K562 (cell line): ENCODE data around the gene ZNF77. TPM values are rescaled to one million over a fixed set of nuclear protein-coding genes. Genes with fewer than 3 reads are reported as not detected.

Source experiments
- DLX4 ChIP-seq: fragments of 250-450 bp; sonication (Bioruptor Pico); IDR thresholded peaks from 2 replicates; pipeline ENCODE4 v1.6.1; 2021; ENCODE audit warnings: mild to moderate bottlenecking
- KLF16 ChIP-seq: IDR thresholded peaks from 2 replicates; pipeline ENCODE4 v1.6.1; 2016; ENCODE audit warnings: antibody characterized with exemption
- REST ChIP-seq, 2 experiments: fragments of 450-650 bp; formaldehyde crosslinking in 1 of 2; IDR thresholded peaks; 2 replicates each; pipeline versions ENCODE4 v1.4.0 to v1.6.1; 2014 to 2020; ENCODE audit warnings: mild to moderate bottlenecking in 2 of 2, borderline replicate concordance in 1 of 2, low read depth in 1 of 2
- TRIM24 ChIP-seq, 2 experiments: fragments of 450-650 bp; IDR thresholded peaks; 2 replicates each; pipeline ENCODE4 v1.6.1; 2016
- ZNF318 ChIP-seq, 2 experiments: fragments of 450-650 bp; IDR thresholded peaks; 2 replicates each; pipeline ENCODE4 v1.6.1; 2016; ENCODE audit warnings: mild to moderate bottlenecking in 2 of 2, borderline replicate concordance in 1 of 2, low read depth in 1 of 2, moderate library complexity in 1 of 2
- ZNF518B ChIP-seq: fragments of 250-450 bp; sonication (Bioruptor Pico); IDR thresholded peaks from 2 replicates; pipeline ENCODE4 v1.5.0; 2021; ENCODE audit warnings: mild to moderate bottlenecking, moderate library complexity
- polyA plus RNA-seq, 8 experiments: library from polyadenylated mRNA; depleted of rRNA in 4 of 8; stranded (reverse) in 5 of 8; unstranded in 3 of 8; fragments of >200 nt; fragmentation: Nextera tagmentation in 2 of 8; fragmentation: Illumina TruSeq in 1 of 8; extraction: Ambion mirVana in 2 of 8; extraction: Trizol in 1 of 8; gene quantifications; 2 replicates each; pipeline versions ENCODE4 v1.2.1 to v1.2.3, GENCODE V29; 2011 to 2014; ENCODE audit warnings: inconsistent platforms in 1 of 8, missing spikeins in 1 of 8
- total RNA-seq, 7 experiments: library from RNA; depleted of rRNA in 6 of 7; stranded (reverse); fragments of >200 nt in 6 of 7; fragmentation: Illumina TruSeq in 2 of 7; extraction: Trizol in 2 of 7; gene quantifications; 2 replicates each; pipeline versions ENCODE4 v1.2.1 to v1.2.3, GENCODE V29; 2011 to 2021; ENCODE audit warnings: low replicate concordance in 1 of 7

ZNF77 gene
- total and polyA plus RNA-seq, 9 of the 15 experiments (the other 6 are each of a cell fraction or from before 2014, with no cell fraction given) = 4.3 to 14.5 (median 7.7) TPM

GRCh38 chr19:2933490-2933910 lies 11.3 kb downstream of the ZNF77 start (continued):
- peak; percentile 69 to 87; a peak in 3 of 4 replicates for TF ChIP-seq ZNF318 (IDR thresholded peaks at IDR 0.05; ENCODE audit: borderline replicate concordance in 1 of 2, low read depth in 1 of 2)
- no peak for TF ChIP-seq ZNF518B
- peak; percentile 18 to 89; a peak in 2 of 4 replicates for TF ChIP-seq TRIM24 (IDR thresholded peaks at IDR 0.05)
- TF ChIP-seq REST (IDR thresholded peaks at IDR 0.05; ENCODE audit: borderline replicate concordance) = peak; percentile 33; the same call in 1 of the 2 replicates
- no peak for TF ChIP-seq REST (CRISPR knock-in tag; IDR thresholded peaks at IDR 0.05; ENCODE audit: low read depth)
- TF ChIP-seq DLX4 = no peak
- peak; percentile 51; the same call in 1 of the 2 replicates for TF ChIP-seq KLF16
